ENCODE data around the gene VAV3.

DNA sequence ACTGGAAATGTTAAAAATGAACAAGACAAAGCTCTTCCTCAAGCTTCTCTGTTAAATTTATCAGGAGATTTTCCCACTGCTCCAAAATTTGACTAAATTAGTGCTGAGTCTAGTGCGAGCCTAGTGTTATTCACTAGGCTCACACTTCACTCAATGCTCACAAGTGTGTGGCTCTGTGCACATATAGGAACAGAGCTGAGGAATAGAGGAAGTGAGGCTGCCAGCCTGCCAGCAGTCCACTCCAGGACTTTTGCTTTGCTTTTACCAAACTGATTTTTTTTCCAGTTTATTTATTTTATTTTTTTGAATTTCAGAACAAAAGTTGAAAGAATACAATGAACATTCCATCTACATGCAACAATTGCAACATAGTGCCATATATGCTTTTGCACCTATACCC is 87.2 kb downstream of the VAV3 start:
- TF ChIP-seq, protein P1, sequence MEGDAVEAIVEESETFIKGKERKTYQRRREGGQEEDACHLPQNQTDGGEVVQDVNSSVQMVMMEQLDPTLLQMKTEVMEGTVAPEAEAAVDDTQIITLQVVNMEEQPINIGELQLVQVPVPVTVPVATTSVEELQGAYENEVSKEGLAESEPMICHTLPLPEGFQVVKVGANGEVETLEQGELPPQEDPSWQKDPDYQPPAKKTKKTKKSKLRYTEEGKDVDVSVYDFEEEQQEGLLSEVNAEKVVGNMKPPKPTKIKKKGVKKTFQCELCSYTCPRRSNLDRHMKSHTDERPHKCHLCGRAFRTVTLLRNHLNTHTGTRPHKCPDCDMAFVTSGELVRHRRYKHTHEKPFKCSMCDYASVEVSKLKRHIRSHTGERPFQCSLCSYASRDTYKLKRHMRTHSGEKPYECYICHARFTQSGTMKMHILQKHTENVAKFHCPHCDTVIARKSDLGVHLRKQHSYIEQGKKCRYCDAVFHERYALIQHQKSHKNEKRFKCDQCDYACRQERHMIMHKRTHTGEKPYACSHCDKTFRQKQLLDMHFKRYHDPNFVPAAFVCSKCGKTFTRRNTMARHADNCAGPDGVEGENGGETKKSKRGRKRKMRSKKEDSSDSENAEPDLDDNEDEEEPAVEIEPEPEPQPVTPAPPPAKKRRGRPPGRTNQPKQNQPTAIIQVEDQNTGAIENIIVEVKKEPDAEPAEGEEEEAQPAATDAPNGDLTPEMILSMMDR (optimal IDR thresholded peaks at IDR 0.05 in 1 of 3, IDR thresholded peaks at IDR 0.05 in 1 of 3, conservative IDR thresholded peaks at IDR 0.05 in 1 of 3; ENCODE audit: extremely low read depth in 1 of 3, insufficient read depth in 2 of 3, low read length in 3 of 3) = no peak
- TF ChIP-seq EZH2 (IDR thresholded peaks at IDR 0.05; ENCODE audit: low read length) = no peak
